Adrenal gland (tissue), 12 donors: ENCODE results near the gene ASMT. TPM values are rescaled to one million over a fixed set of nuclear protein-coding genes. Genes with fewer than 3 reads are reported as not detected.

ENCODE experiments used
- DNase-seq, 7 donors: peaks; one replicate each; pipeline ENCODE4 v3.0.0-alpha.2; 2019 to 2020
- H3K27ac ChIP-seq, 5 donors: fragments of 200-600 bp; sonication (generic) in 4 of 5; 1 replicate in 3 of 5; 2 replicates in 2 of 5; pipeline versions ENCODE4 v1.5.1 to v1.8.0; 2016 to 2020; ENCODE audit warnings: mild to moderate bottlenecking in 1 of 5
- H3K27me3 ChIP-seq: fragments of 200-600 bp; 2 replicates; pipeline ENCODE4 v1.8.0; 2021
- H3K36me3 ChIP-seq, 2 donors: fragments of 200-600 bp; replicated peaks in 1 of 2; 1 replicate in 1 of 2; 2 replicates in 1 of 2; pipeline versions ENCODE4 v1.5.1 to v1.8.0; 2018 to 2022
- H3K4me1 ChIP-seq, 2 donors: fragments of 200-600 bp; replicated peaks in 1 of 2; 1 replicate in 1 of 2; 2 replicates in 1 of 2; pipeline versions ENCODE4 v1.5.1 to v1.8.0; 2018 to 2021
- H3K4me3 ChIP-seq, 4 donors: fragments of 200-600 bp; sonication (generic) in 3 of 4; one replicate each; pipeline ENCODE4 v1.5.1; 2016 to 2018
- H3K9me3 ChIP-seq, 3 donors: fragments of 200-600 bp; sonication (generic) in 1 of 3; replicated peaks in 1 of 3; 1 replicate in 2 of 3; 2 replicates in 1 of 3; pipeline versions ENCODE4 v1.5.1 to v1.8.0; 2016 to 2021
- CTCF ChIP-seq, 6 experiments: fragments of 450-650 bp in 4 of 6; fragments of 200-600 bp in 2 of 6; sonication (generic) in 1 of 6; IDR thresholded peaks; 1 replicate in 5 of 6; 2 replicates in 1 of 6; pipeline versions ENCODE4 v1.5.1 to v1.8.0; 2016 to 2021; ENCODE audit warnings: antibody characterized with exemption in 6 of 6, mild to moderate bottlenecking in 2 of 6, moderate library complexity in 1 of 6
- POLR2A ChIP-seq, 2 donors: fragments of 450-650 bp; IDR thresholded peaks; one replicate each; pipeline ENCODE4 v1.6.1; 2017; ENCODE audit warnings: antibody characterized with exemption in 2 of 2, mild to moderate bottlenecking in 2 of 2, moderate library complexity in 1 of 2
- WGBS, 4 donors: extraction: QIAGEN DNeasy Blood & Tissue Kit in 2 of 4; methylation state at CpG; one replicate each; pipeline versions ENCODE4 v1.1.5 to v1.1.7; 2013 to 2017; 5-methylcytosine and 5-hydroxymethylcytosine counted together
- intact Hi-C, 2 donors: fragments of 100-400 bp; cut with DNase I; formaldehyde crosslinking; loops; one replicate each; pipeline versions ENCODE4 v1.14.1 to v1.15.0; 2022 to 2023
- polyA plus RNA-seq, 3 donors: library from polyadenylated mRNA; stranded (reverse); fragments of 200-250 nt in 2 of 3; fragments of 350-450 nt in 1 of 3; fragmentation: Illumina TruSeq in 1 of 3; extraction: RNeasy Lipid Tissue Mini Kit (QIAGEN cat#74804) in 1 of 3; gene quantifications; one replicate each; pipeline ENCODE4 v1.2.3, GENCODE V29; 2013 to 2014
- total RNA-seq, 9 donors: library from RNA; depleted of rRNA in 4 of 9; stranded (reverse); fragments of >200 nt in 4 of 9; fragments of 120-200 nt in 1 of 9; fragmentation: NEBNext Ultra II Directional in 1 of 9; extraction: Animal tissue kit (Norgen Biotek cat#: 25700) in 1 of 9; gene quantifications; one replicate each; pipeline versions ENCODE4 v1.1.0 to v1.2.4, GENCODE V29; 2013 to 2023
- donor health status: healthy with polysubstance abuse.
- donor health status: Bipolar disorder and iron deficiency.
- donor health status: DM: yes; HTN: yes; CAD: no.
- donor health status: DM: no; HTN: no; CAD: no.
- donor health status: DM: no; HTN: no; CAD: no.
- donor health status: DM: yes; HTN: yes; CAD: no.

The ASMT gene
- total and polyA plus RNA-seq, 12 donors = 0.18 to 6.7 (median 0.74) TPM; not detected in 5

GRCh38 chrX:1686642-1687041, 71.8 kb downstream of the ASMT start:
- DNase-seq = no peak
- WGBS, 4 donors = 54 to 75% (median 61%) methylated on average over 2 of the region's 2 CpGs

More at GRCh38 chrX:1686642-1687041, 71.8 kb downstream of the ASMT start:
- no peaks in the 10 kb centered on the region for H3K9me3 ChIP-seq
- H3K4me3 ChIP-seq = no peak overlapping the region
- no peaks in the 10 kb centered on the region for H3K36me3 ChIP-seq
- TF ChIP-seq POLR2A (IDR thresholded peaks at IDR 0.05) (no peak), CTCF (IDR thresholded peaks at IDR 0.05) (no peak)
- no peaks in the 10 kb centered on the region for H3K4me1 ChIP-seq
- no peaks in the 10 kb centered on the region for H3K27me3 ChIP-seq
- intact Hi-C loops = no loop called here
- no peak overlapping the region for H3K27ac ChIP-seq

Other genes starting within 250 kb of the ASMT start
- gene SLC25A6, start 222.9 kb upstream of the ASMT start, total RNA-seq = 100 to 1,000 TPM; 183 to 509 (median 387) TPM
- 100 to 1,000 TPM; 191 to 462 (median 276) TPM for gene SLC25A6, start 222.9 kb upstream of the ASMT start, polyA plus RNA-seq
- gene ASMTL, start 162.2 kb upstream of the ASMT start, total RNA-seq = 10 to 100 TPM in 8 of 9 donors, 1 to 10 TPM in 1; 7.9 to 35.5 (median 31.0) TPM
- gene ASMTL, start 162.2 kb upstream of the ASMT start, polyA plus RNA-seq = 10 to 100 TPM; 15.9 to 31.3 (median 29.1) TPM
- 10 to 100 TPM in 3 of 9 donors, 1 to 10 TPM in 6; 2.0 to 12.0 (median 7.0) TPM for gene P2RY8, start 77.9 kb upstream of the ASMT start, total RNA-seq
- 10 to 100 TPM in 1 of 3 donors, 1 to 10 TPM in 2; 1.9 to 13.4 (median 4.0) TPM for gene P2RY8, start 77.9 kb upstream of the ASMT start, polyA plus RNA-seq
- 10 to 100 TPM; 26.4 to 53.3 (median 40.4) TPM for gene AKAP17A, start 23.5 kb upstream of the ASMT start, total RNA-seq
- 100 to 1,000 TPM in 1 of 3 donors, 10 to 100 TPM in 2; 17.7 to 112 (median 84.0) TPM for gene AKAP17A, start 23.5 kb upstream of the ASMT start, polyA plus RNA-seq